Esophagus squamous epithelium (tissue), 5 donors: ENCODE results near the gene RPL7A. TPM values are rescaled to one million over a fixed set of nuclear protein-coding genes. Genes with fewer than 3 reads are reported as not detected.
"Not testable (repeated sequence)": the region's sequence is repeated elsewhere in the genome, so short reads cannot be mapped to it uniquely, and the experiment has no call there.

ENCODE experiments used
- DNase-seq: peaks from one replicate; lab custom pipeline; 2025; lab: John Stamatoyannopoulos, UW
- H3K27ac ChIP-seq, 4 donors: fragments of 200-600 bp; sonication (generic); one replicate each; pipeline ENCODE4 v1.5.1; 2016 to 2019; ENCODE audit warnings: mild to moderate bottlenecking in 1 of 4
- H3K27me3 ChIP-seq, 4 donors: fragments of 200-600 bp; sonication (generic); 1 replicate in 3 of 4; 2 replicates in 1 of 4; pipeline versions ENCODE4 v1.5.1 to v1.6.0; 2017 to 2021; ENCODE audit warnings: antibody characterized with exemption in 1 of 4
- H3K36me3 ChIP-seq, 3 donors: fragments of 200-600 bp; sonication (generic); one replicate each; pipeline ENCODE4 v1.5.1; 2016 to 2019
- H3K4me1 ChIP-seq, 3 donors: fragments of 200-600 bp; sonication (generic); one replicate each; pipeline ENCODE4 v1.5.1; 2017 to 2019
- H3K4me3 ChIP-seq, 4 donors: fragments of 200-600 bp; sonication (generic); 1 replicate in 3 of 4; 2 replicates in 1 of 4; pipeline ENCODE4 v1.5.1; 2016 to 2019; ENCODE audit warnings: mild to moderate bottlenecking in 2 of 4, moderate library complexity in 1 of 4
- H3K9me3 ChIP-seq, 3 donors: fragments of 200-600 bp; sonication (generic); one replicate each; pipeline ENCODE4 v1.5.1; 2016 to 2019
- POLR2A ChIP-seq, 4 donors: fragments of 450-650 bp; IDR thresholded peaks; one replicate each; pipeline ENCODE4 v1.6.1; 2017; ENCODE audit warnings: antibody characterized with exemption in 4 of 4, mild to moderate bottlenecking in 4 of 4, moderate library complexity in 3 of 4
- WGBS, 2 donors: methylation state at CpG; one replicate each; pipeline ENCODE4 v1.1.5; 2018; 5-methylcytosine and 5-hydroxymethylcytosine counted together
- intact Hi-C: fragments of 100-400 bp; cut with DNase I; formaldehyde crosslinking; loops from one replicate; pipeline ENCODE4 v1.15.0; 2022
- total RNA-seq, 4 donors: library from RNA; depleted of rRNA; stranded (reverse); fragments of >200 nt; gene quantifications; one replicate each; pipeline ENCODE4 v1.1.0, GENCODE V29; 2016
- TF ChIP-seq, protein P1 (sequence below), 6 experiments: fragments of 450-650 bp in 4 of 6; fragments of 200-600 bp in 2 of 6; sonication (generic) in 2 of 6; IDR thresholded peaks; one replicate each; pipeline ENCODE4 v1.5.1; 2016 to 2019; ENCODE audit warnings: antibody characterized with exemption in 6 of 6, mild to moderate bottlenecking in 4 of 6, moderate library complexity in 4 of 6
- donor health status: DM: yes; HTN: yes; CAD: no.

The RPL7A gene
- total RNA-seq, 4 donors from 2014 or later, result 1,828 to 2,553 (median 2,363) TPM

DNA sequence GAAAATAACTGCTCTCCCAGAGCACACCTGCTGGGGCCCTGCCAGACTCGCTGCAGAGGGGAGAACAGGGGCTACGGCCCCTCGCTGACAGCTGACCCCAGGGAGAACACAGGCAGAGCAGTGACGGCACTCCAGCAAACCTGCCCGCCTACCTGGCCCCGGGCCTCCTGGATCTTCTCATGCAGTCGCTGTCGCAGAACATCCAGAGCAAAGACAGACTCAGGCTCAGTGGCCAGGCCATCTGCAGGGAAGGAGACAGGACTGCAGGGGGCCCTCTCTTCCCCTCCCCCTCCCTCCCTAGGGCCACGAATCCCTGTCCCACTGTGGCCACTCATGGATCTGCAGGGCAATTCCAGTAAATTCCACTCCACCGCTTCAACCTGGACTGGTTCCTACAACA, 14.5 kb upstream of the RPL7A start:
- DNase-seq, result no peak
- intact Hi-C loops, result no loop called here
- Histone ChIP-seq H3K9me3 (no peaks in the 10 kb centered on the region), H3K27me3 (no peaks in the 10 kb centered on the region), H3K4me3 (no peak overlapping the region), H3K27ac (no peak overlapping the region), H3K4me1 (peaks cover 25 to 60% (median 25%) of the 10 kb centered on the region in 3 donors), H3K36me3 (peaks cover 18 to 51% (median 33%) of the 10 kb centered on the region in 3 donors)
- TF ChIP-seq, protein P1, sequence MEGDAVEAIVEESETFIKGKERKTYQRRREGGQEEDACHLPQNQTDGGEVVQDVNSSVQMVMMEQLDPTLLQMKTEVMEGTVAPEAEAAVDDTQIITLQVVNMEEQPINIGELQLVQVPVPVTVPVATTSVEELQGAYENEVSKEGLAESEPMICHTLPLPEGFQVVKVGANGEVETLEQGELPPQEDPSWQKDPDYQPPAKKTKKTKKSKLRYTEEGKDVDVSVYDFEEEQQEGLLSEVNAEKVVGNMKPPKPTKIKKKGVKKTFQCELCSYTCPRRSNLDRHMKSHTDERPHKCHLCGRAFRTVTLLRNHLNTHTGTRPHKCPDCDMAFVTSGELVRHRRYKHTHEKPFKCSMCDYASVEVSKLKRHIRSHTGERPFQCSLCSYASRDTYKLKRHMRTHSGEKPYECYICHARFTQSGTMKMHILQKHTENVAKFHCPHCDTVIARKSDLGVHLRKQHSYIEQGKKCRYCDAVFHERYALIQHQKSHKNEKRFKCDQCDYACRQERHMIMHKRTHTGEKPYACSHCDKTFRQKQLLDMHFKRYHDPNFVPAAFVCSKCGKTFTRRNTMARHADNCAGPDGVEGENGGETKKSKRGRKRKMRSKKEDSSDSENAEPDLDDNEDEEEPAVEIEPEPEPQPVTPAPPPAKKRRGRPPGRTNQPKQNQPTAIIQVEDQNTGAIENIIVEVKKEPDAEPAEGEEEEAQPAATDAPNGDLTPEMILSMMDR (IDR thresholded peaks at IDR 0.05), result no peak
- TF ChIP-seq POLR2A (IDR thresholded peaks at IDR 0.05), result no peak
- 100% methylated on average over 4 of the region's 10 CpGs; no CpG with 5 or more reads in 1 of the 2 donors for WGBS, 2 donors

DNA sequence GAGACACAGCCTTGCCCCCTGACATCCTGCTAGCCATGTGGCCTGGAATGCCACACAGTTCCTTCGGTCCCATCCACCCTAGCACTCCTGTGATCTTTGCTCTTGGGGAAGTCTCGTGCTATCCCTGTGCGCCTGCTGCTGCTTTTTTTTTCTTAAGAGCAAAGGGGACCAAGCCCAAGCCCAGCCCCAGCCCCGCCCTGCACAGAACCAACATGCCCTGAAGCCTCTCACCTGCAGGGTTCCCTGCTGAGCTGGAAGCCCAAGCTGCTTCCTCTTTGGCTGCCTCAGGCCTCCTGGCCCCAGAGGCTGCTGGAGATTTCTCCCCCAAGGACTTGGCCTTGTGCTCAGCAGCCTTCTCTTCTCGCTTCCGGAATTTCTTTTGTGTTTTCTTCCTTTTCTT, 13.9 kb upstream of the RPL7A start:
- no peak for TF ChIP-seq POLR2A (IDR thresholded peaks at IDR 0.05)
- TF ChIP-seq, protein P1 (IDR thresholded peaks at IDR 0.05), result no peak
- intact Hi-C loops, result no loop called here
- H3K9me3 ChIP-seq, result no peaks in the 10 kb centered on the region
- no peak overlapping the region for H3K27ac ChIP-seq
- H3K4me1 ChIP-seq, result peaks cover 25 to 62% (median 25%) of the 10 kb centered on the region in 3 donors
- H3K36me3 ChIP-seq, result peaks cover 18 to 51% (median 33%) of the 10 kb centered on the region in 3 donors
- WGBS, 2 donors, result 41 to 43% methylated on average over 2 to 4 of the region's 6 CpGs
- H3K27me3 ChIP-seq, result no peaks in the 10 kb centered on the region
- H3K4me3 ChIP-seq, result peak overlapping the region in 1 of 4 donors; percentile 82
- no peak for DNase-seq

DNA sequence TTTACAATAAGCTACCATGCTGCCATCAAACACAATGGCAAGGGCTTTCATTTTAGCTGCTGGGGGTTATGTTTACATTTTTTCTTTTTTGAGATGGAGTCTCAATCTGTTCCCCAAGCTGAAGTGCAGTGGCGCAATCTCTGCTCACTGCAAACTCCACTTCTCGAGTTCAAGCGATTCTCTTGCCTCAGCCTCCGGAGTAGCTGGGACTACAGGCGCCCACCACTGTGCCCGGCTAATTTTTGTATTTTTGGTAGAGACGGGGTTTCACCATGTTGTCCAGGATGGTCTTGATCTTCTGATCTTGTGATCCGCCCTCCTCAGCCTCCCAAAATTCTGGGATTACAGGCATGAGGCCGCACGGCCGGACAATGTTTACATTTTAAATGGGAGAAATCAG, 13.1 kb upstream of the RPL7A start:
- not testable (repeated sequence) for DNase-seq
- peak overlapping the region in 2 of 4 donors; percentile 83 to 85 for H3K27ac ChIP-seq

DNA sequence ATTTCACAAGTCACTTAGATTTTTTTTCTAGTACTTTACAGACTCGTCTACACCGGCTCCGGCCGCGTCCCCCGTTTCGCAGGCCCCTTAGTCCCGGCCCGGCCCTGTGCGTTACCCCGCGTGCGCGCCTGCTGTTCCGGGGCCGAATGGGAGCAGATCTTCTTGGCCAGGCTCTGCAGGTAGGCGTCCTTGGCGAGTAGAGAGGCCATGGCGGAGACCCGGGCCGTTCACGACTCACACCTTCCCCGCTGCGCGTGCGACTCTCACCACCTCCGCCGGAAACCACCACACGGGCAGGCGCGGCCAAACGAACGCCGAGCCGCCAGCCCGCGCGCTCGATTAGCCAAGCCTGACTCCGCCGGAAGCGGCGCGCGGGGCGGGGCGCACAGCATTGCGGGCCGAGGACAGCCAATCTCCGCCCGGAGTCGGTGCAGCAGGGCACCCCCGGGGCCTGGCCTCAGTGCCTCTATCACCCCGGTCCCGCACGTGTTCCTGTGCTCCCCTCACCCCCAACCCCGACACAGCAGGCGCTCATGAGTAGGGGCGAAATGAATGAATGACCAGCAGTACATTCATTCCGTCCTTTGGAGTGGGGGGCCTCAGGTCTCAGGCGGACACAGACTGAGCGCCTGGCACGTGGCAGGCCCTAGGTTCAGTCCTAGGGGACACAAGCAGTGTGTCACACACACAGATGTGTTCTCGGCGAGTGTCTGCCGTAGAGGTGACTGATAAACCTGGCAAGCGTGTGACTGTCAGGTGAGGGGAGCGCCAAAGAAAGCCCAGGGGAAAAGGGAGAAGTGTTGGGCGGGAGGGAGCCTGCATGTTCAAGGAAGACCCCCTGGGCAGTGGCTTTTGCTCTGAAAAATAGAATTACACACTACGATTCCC, 11.8 kb upstream of the RPL7A start, which contains the start of gene SURF6:
SURF6 (minus strand) TSS at position 265 of the 888 bp plus-strand sequence; CDS start at position 209, 56 bp downstream.
- WGBS, 2 donors, result 7 to 16% methylated on average over 22 to 28 of the region's 70 CpGs
- Histone ChIP-seq H3K27me3 (no peaks in the 10 kb centered on the region), H3K36me3 (peaks cover 13 to 52% (median 30%) of the 10 kb centered on the region in 3 donors), H3K9me3 (no peaks in the 10 kb centered on the region), H3K27ac (peak within 1 kb of the TSS; percentile 74 to 85 (median 82)), H3K4me3 (peak within 1 kb of the TSS; percentile 76 to 97 (median 88)), H3K4me1 (peaks cover 25 to 74% (median 30%) of the 10 kb centered on the region in 3 donors)
- peak; percentile 59 for DNase-seq
- TF ChIP-seq, protein P1 (IDR thresholded peaks at IDR 0.05), result peak in 3 of 6 experiments; percentile 6 to 59 (median 20)
- TF ChIP-seq POLR2A (IDR thresholded peaks at IDR 0.05), result peak in 1 of 4 donors; percentile 54
- intact Hi-C loops, result no loop called here

More for the DNA sequence above, 13.1 kb upstream of the RPL7A start:
- Histone ChIP-seq H3K36me3 (peaks cover 18 to 52% (median 33%) of the 10 kb centered on the region in 3 donors), H3K4me3 (peak overlapping the region; percentile 76 to 97 (median 88)), H3K4me1 (peaks cover 25 to 62% (median 29%) of the 10 kb centered on the region in 3 donors)
- H3K9me3 ChIP-seq, intact Hi-C loops, H3K27me3 ChIP-seq: not testable (repeated sequence)
- 63% methylated on average over 11 of the region's 11 CpGs for WGBS, 2 donors

DNA sequence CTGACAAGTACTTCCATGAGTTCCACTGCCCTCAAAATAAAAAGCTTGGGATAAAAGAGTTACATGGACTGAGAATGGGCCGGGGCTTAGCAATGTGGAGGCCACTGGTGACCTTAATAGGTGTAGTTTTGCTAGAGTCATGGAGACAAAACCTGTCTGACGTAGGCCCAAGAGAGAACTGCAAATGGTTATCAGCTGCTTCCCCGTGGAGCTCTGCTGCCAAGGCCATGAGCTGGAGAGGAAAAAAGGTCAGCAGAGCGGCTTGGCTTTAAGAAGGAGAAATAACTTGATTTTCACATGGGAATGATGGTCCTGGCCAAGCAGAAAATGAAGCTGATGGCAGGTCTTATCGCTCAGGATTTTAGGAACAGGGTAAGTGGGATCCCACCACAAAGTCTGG, 8.4 kb upstream of the RPL7A start:
- Histone ChIP-seq H3K9me3 (no peaks in the 10 kb centered on the region), H3K4me1 (peaks cover 15 to 65% (median 20%) of the 10 kb centered on the region in 3 donors), H3K27me3 (no peaks in the 10 kb centered on the region), H3K36me3 (peaks cover 18 to 52% (median 22%) of the 10 kb centered on the region in 3 donors), H3K4me3 (no peak overlapping the region), H3K27ac (peak overlapping the region; percentile 9 to 60 (median 41))
- TF ChIP-seq POLR2A (IDR thresholded peaks at IDR 0.05), result no peak
- TF ChIP-seq, protein P1 (IDR thresholded peaks at IDR 0.05), result no peak
- WGBS, 2 donors, result 75 to 79% methylated on average over 5 of the region's 5 CpGs
- intact Hi-C loops, result no loop called here
- no peak for DNase-seq
